Activated naive CD4-positive, alpha-beta T cell treated with anti-CD3 and anti-CD28 coated beads, Interleukin-2, amount 50 U/mL, for 72 hours (primary cell): Measurements from ENCODE around the gene NEDD4L. TPM values are rescaled to one million over a fixed set of nuclear protein-coding genes. Genes with fewer than 3 reads are reported as not detected.

Experiments used
- ATAC-seq, 2 donors: fragments of 150-1000 bp; cut with Tn5 transposase; 2 replicates each; pipeline ENCODE4 v1.10.0; 2021; ENCODE audit warnings: mild to moderate bottlenecking in 2 of 2, moderate library complexity in 2 of 2
- DNase-seq, 2 donors: peaks; one replicate each; pipeline ENCODE4 v3.0.0; 2021 to 2022; ENCODE audit warnings: low spot score in 2 of 2
- H3K27ac Mint-ChIP-seq, 2 donors: one replicate each; pipeline ENCODE4 v1.8.0; 2022; ENCODE audit warnings: mild to moderate bottlenecking in 2 of 2, mixed read lengths in 2 of 2
- H3K36me3 Mint-ChIP-seq, 2 donors: one replicate each; pipeline ENCODE4 v1.8.0; 2022; ENCODE audit warnings: mixed read lengths in 2 of 2
- H3K9me3 Mint-ChIP-seq, 2 donors: one replicate each; pipeline ENCODE4 v1.8.0; 2022; ENCODE audit warnings: mixed read lengths in 2 of 2
- total RNA-seq, 2 donors: library from RNA; stranded (reverse); gene quantifications; one replicate each; pipeline ENCODE4 v1.2.3, GENCODE V29; 2022

NEDD4L gene
- total RNA-seq, 2 donors from 2014 or later, result 1.7 to 8.3 TPM

- H3K27ac Mint-ChIP-seq, result no peak overlapping the region
- no peaks in the 10 kb centered on the region for H3K9me3 Mint-ChIP-seq
- H3K36me3 Mint-ChIP-seq, result no peaks in the 10 kb centered on the region
- DNase-seq (no peak), ATAC-seq (no peak)
Observed at GRCh38 chr18:58144106-58144505, 100.1 kb downstream of the NEDD4L start.

- H3K9me3 Mint-ChIP-seq, result no peaks in the 10 kb centered on the region
- ATAC-seq (no peak), DNase-seq (no peak)
- H3K36me3 Mint-ChIP-seq, result no peaks in the 10 kb centered on the region
- H3K27ac Mint-ChIP-seq, result no peak overlapping the region
Observed at GRCh38 chr18:58144671-58145285, 100.8 kb downstream of the NEDD4L start.

GRCh38 chr18:58146099-58146498 is 102.1 kb downstream of the NEDD4L start:
- no peak overlapping the region for H3K27ac Mint-ChIP-seq
- ATAC-seq, result no peak

GRCh38 chr18:58148954-58149471 is 105.0 kb downstream of the NEDD4L start:
- H3K27ac Mint-ChIP-seq, result no peak overlapping the region
- H3K9me3 Mint-ChIP-seq, result no peaks in the 10 kb centered on the region
- DNase-seq (no peak), ATAC-seq (no peak)
- H3K36me3 Mint-ChIP-seq, result no peaks in the 10 kb centered on the region

More at GRCh38 chr18:58146099-58146498, 102.1 kb downstream of the NEDD4L start:
- no peak for DNase-seq
- H3K36me3 Mint-ChIP-seq, result no peaks in the 10 kb centered on the region
- no peaks in the 10 kb centered on the region for H3K9me3 Mint-ChIP-seq

GRCh38 chr18:58150772-58151171 is 106.7 kb downstream of the NEDD4L start:
- ATAC-seq, result no peak
- no peak for DNase-seq

GRCh38 chr18:58152216-58152615 is 108.2 kb downstream of the NEDD4L start:
- Mint-ChIP-seq H3K27ac (no peak overlapping the region), H3K9me3 (no peaks in the 10 kb centered on the region)
- ATAC-seq, result no peak

More at GRCh38 chr18:58150772-58151171, 106.7 kb downstream of the NEDD4L start:
- Mint-ChIP-seq H3K9me3 (no peaks in the 10 kb centered on the region), H3K27ac (no peak overlapping the region), H3K36me3 (no peaks in the 10 kb centered on the region)

GRCh38 chr18:58152891-58153290 is 108.9 kb downstream of the NEDD4L start:
- Mint-ChIP-seq H3K36me3 (no peaks in the 10 kb centered on the region), H3K27ac (peak overlapping the region in 1 of 2 donors; percentile 19), H3K9me3 (no peaks in the 10 kb centered on the region)
- no peak for ATAC-seq
- DNase-seq, result no peak

More at GRCh38 chr18:58152216-58152615, 108.2 kb downstream of the NEDD4L start:
- no peak for DNase-seq
- no peaks in the 10 kb centered on the region for H3K36me3 Mint-ChIP-seq

GRCh38 chr18:58156516-58156915 is 112.5 kb downstream of the NEDD4L start:
- ATAC-seq, result no peak

GRCh38 chr18:58157237-58157636 is 113.2 kb downstream of the NEDD4L start:
- Mint-ChIP-seq H3K36me3 (no peaks in the 10 kb centered on the region), H3K9me3 (no peaks in the 10 kb centered on the region), H3K27ac (no peak overlapping the region)
- ATAC-seq (no peak), DNase-seq (no peak)

More at GRCh38 chr18:58156516-58156915, 112.5 kb downstream of the NEDD4L start:
- H3K27ac Mint-ChIP-seq, result no peak overlapping the region
- H3K36me3 Mint-ChIP-seq, result no peaks in the 10 kb centered on the region
- no peaks in the 10 kb centered on the region for H3K9me3 Mint-ChIP-seq
- DNase-seq, result no peak

- H3K9me3 Mint-ChIP-seq, result no peaks in the 10 kb centered on the region
- DNase-seq, result no peak
- H3K36me3 Mint-ChIP-seq, result no peaks in the 10 kb centered on the region
- no peak overlapping the region for H3K27ac Mint-ChIP-seq
- ATAC-seq, result peak in 1 of 2 donors; percentile 70
Observed at GRCh38 chr18:58158008-58158407, 114.0 kb downstream of the NEDD4L start.

- Mint-ChIP-seq H3K9me3 (no peaks in the 10 kb centered on the region), H3K36me3 (no peaks in the 10 kb centered on the region), H3K27ac (no peak overlapping the region)
- DNase-seq (no peak), ATAC-seq (peak in 1 of 2 donors; percentile 56)
Observed at GRCh38 chr18:58158459-58158858, 114.4 kb downstream of the NEDD4L start.

- DNase-seq (no peak), ATAC-seq (no peak)
- no peaks in the 10 kb centered on the region for H3K9me3 Mint-ChIP-seq
- H3K27ac Mint-ChIP-seq, result no peak overlapping the region
- H3K36me3 Mint-ChIP-seq, result no peaks in the 10 kb centered on the region
Observed at GRCh38 chr18:58161659-58162058, 117.6 kb downstream of the NEDD4L start.

- no peak for DNase-seq
- no peaks in the 10 kb centered on the region for H3K9me3 Mint-ChIP-seq
- H3K36me3 Mint-ChIP-seq, result no peaks in the 10 kb centered on the region
- ATAC-seq, result no peak
- H3K27ac Mint-ChIP-seq, result no peak overlapping the region
Observed at GRCh38 chr18:58162127-58162526, 118.1 kb downstream of the NEDD4L start.

GRCh38 chr18:58163004-58163590 is 119.1 kb downstream of the NEDD4L start:
- Mint-ChIP-seq H3K27ac (no peak overlapping the region), H3K36me3 (no peaks in the 10 kb centered on the region), H3K9me3 (no peaks in the 10 kb centered on the region)
- ATAC-seq (no peak), DNase-seq (no peak)

- Mint-ChIP-seq H3K27ac (no peak overlapping the region), H3K9me3 (no peaks in the 10 kb centered on the region), H3K36me3 (no peaks in the 10 kb centered on the region)
- ATAC-seq, result no peak
- DNase-seq, result no peak
Observed at GRCh38 chr18:58166278-58166844, 122.3 kb downstream of the NEDD4L start.

GRCh38 chr18:58167073-58167472 is 123.0 kb downstream of the NEDD4L start:
- DNase-seq (no peak), ATAC-seq (no peak)
- no peak overlapping the region for H3K27ac Mint-ChIP-seq
- no peaks in the 10 kb centered on the region for H3K36me3 Mint-ChIP-seq
- H3K9me3 Mint-ChIP-seq, result no peaks in the 10 kb centered on the region

- H3K36me3 Mint-ChIP-seq, result no peaks in the 10 kb centered on the region
- H3K9me3 Mint-ChIP-seq, result no peaks in the 10 kb centered on the region
- no peak overlapping the region for H3K27ac Mint-ChIP-seq
- ATAC-seq (no peak), DNase-seq (no peak)
Observed at GRCh38 chr18:58168221-58168620, 124.2 kb downstream of the NEDD4L start.

GRCh38 chr18:58168993-58169392 is 125.0 kb downstream of the NEDD4L start:
- H3K36me3 Mint-ChIP-seq, result no peaks in the 10 kb centered on the region
- no peak for ATAC-seq
- no peak overlapping the region for H3K27ac Mint-ChIP-seq
- no peaks in the 10 kb centered on the region for H3K9me3 Mint-ChIP-seq
- DNase-seq, result no peak
